ENCODE measurements around the gene PPP1R1C. TPM values are rescaled to one million over a fixed set of nuclear protein-coding genes. Genes with fewer than 3 reads are reported as not detected.

Gene PPP1R1C
- total RNA-seq, 2 donors from 2014 or later: 2.8 to 6.1 TPM

GRCh38 chr2:182055993-182056392 lies 70.3 kb downstream of the PPP1R1C start:
- H3K9me3 Mint-ChIP-seq: no peaks in the 10 kb centered on the region
- H3K27ac Mint-ChIP-seq: no peak overlapping the region
- TF ChIP-seq CTCF (conservative IDR thresholded peaks at IDR 0.05): no peak
- no peaks in the 10 kb centered on the region for H3K27me3 Mint-ChIP-seq (ENCODE audit: insufficient read depth)
- Histone ChIP-seq H3K27ac (ENCODE audit: low read depth, low read length) (no peak overlapping the region), H3K27me3 (ENCODE audit: control insufficient read depth, insufficient read depth, low read length, poor library complexity, severe bottlenecking) (no peaks in the 10 kb centered on the region), H3K36me3 (ENCODE audit: control insufficient read depth, insufficient read depth, low read length) (no peaks in the 10 kb centered on the region), H3K4me1 (ENCODE audit: control insufficient read depth, insufficient read depth, low read length) (no peaks in the 10 kb centered on the region), H3K9me3 (ENCODE audit: control insufficient read depth, low read length) (no peaks in the 10 kb centered on the region), H3K9ac (ENCODE audit: extremely low read depth, low read length, poor library complexity, severe bottlenecking) (no peak overlapping the region), H3K4me3 (ENCODE audit: low read length) (no peak overlapping the region)
- H3K4me3 Mint-ChIP-seq: no peak overlapping the region
- H3K4me1 Mint-ChIP-seq: no peaks in the 10 kb centered on the region
- no peaks in the 10 kb centered on the region for H3K36me3 Mint-ChIP-seq (ENCODE audit: low read depth)
- 90 to 91% methylated on average over 3 to 4 of the region's 4 CpGs for WGBS, 2 experiments (ENCODE audit: insufficient coverage in 1 of 2, insufficient read length in 1 of 2)
- DNase-seq: no peak

GRCh38 chr2:182057002-182057401 lies 71.3 kb downstream of the PPP1R1C start:
- Mint-ChIP-seq H3K27me3 (ENCODE audit: insufficient read depth) (no peaks in the 10 kb centered on the region), H3K27ac (no peak overlapping the region), H3K36me3 (ENCODE audit: low read depth) (no peaks in the 10 kb centered on the region), H3K4me3 (no peak overlapping the region), H3K4me1 (no peaks in the 10 kb centered on the region), H3K9me3 (no peaks in the 10 kb centered on the region)
- DNase-seq: no peak
- Histone ChIP-seq H3K36me3 (ENCODE audit: control insufficient read depth, insufficient read depth, low read length) (no peaks in the 10 kb centered on the region), H3K9ac (ENCODE audit: extremely low read depth, low read length, poor library complexity, severe bottlenecking) (no peak overlapping the region), H3K4me3 (ENCODE audit: low read length) (no peak overlapping the region), H3K27ac (ENCODE audit: low read depth, low read length) (no peak overlapping the region), H3K9me3 (ENCODE audit: control insufficient read depth, low read length) (no peaks in the 10 kb centered on the region), H3K27me3 (ENCODE audit: control insufficient read depth, insufficient read depth, low read length, poor library complexity, severe bottlenecking) (no peaks in the 10 kb centered on the region), H3K4me1 (ENCODE audit: control insufficient read depth, insufficient read depth, low read length) (no peaks in the 10 kb centered on the region)
- no peak for TF ChIP-seq CTCF (conservative IDR thresholded peaks at IDR 0.05)

GRCh38 chr2:182058056-182058455 lies 72.4 kb downstream of the PPP1R1C start:
- Mint-ChIP-seq H3K4me1 (no peaks in the 10 kb centered on the region), H3K36me3 (ENCODE audit: low read depth) (no peaks in the 10 kb centered on the region), H3K4me3 (no peak overlapping the region), H3K27me3 (ENCODE audit: insufficient read depth) (no peaks in the 10 kb centered on the region), H3K27ac (no peak overlapping the region), H3K9me3 (no peaks in the 10 kb centered on the region)
- Histone ChIP-seq H3K4me3 (ENCODE audit: low read length) (no peak overlapping the region), H3K9ac (ENCODE audit: extremely low read depth, low read length, poor library complexity, severe bottlenecking) (no peak overlapping the region), H3K4me1 (ENCODE audit: control insufficient read depth, insufficient read depth, low read length) (no peaks in the 10 kb centered on the region), H3K9me3 (ENCODE audit: control insufficient read depth, low read length) (no peaks in the 10 kb centered on the region), H3K36me3 (ENCODE audit: control insufficient read depth, insufficient read depth, low read length) (no peaks in the 10 kb centered on the region), H3K27me3 (ENCODE audit: control insufficient read depth, insufficient read depth, low read length, poor library complexity, severe bottlenecking) (no peaks in the 10 kb centered on the region), H3K27ac (ENCODE audit: low read depth, low read length) (no peak overlapping the region)
- no peak for DNase-seq
- TF ChIP-seq CTCF (conservative IDR thresholded peaks at IDR 0.05): no peak
- WGBS, 2 experiments (ENCODE audit: insufficient coverage in 1 of 2, insufficient read length in 1 of 2): 95 to 100% methylated on average over 1 of the region's 1 CpG
